ENCODE results near the gene C1orf232. TPM values are rescaled to one million over a fixed set of nuclear protein-coding genes. Genes with fewer than 3 reads are reported as not detected.

The C1orf232 gene
- total and polyA plus RNA-seq, 9 of the 15 experiments (the other 6 are each of a cell fraction or from before 2014, with no cell fraction given) = not detected

DNA sequence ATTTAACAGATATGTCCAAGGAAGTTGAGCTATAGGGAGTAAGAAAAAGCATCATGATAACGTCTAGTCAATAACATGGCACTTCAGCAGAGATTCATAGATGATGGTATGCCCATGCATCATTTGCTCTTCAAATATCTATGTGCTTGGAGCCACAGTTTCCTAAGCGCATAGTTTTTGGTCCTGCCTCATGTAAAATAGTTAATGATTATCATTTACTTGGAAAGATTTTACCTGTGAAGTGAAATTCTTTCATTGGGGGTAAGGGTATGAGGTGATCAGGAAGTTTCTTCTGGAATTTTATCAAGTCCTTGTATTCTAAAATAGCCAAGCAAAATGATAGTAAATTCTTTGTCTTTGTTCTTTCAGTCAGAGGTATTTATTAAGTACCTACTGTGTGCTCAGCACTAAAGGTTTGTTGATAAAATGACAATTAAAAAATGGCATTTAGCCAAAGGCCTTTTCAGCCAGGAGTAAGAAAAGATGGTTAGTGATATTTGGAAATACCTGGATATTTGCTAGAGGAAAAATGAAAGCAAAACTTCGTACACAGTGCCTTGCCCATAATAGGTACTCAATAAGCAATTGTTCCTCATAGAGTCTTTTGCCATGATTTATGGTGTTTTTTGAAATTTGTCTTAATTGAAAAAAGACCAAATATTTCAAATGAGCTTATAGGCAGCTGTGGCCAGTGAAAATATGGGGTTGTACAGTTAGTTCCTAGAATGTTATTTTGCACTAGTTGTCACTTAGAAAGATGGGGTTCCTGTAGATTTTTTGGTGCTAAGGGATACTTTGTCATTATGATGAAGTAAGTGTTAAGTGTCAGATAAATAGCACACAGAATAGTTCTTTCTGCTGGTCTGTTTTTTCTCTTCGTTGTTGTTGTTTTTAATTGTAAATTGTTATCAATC lies 44.1 kb downstream of the C1orf232 start (continued):
- no peak for TF ChIP-seq ARHGAP35 (IDR thresholded peaks at IDR 0.05; ENCODE audit: partially characterized antibody)
- TF ChIP-seq, protein P1, sequence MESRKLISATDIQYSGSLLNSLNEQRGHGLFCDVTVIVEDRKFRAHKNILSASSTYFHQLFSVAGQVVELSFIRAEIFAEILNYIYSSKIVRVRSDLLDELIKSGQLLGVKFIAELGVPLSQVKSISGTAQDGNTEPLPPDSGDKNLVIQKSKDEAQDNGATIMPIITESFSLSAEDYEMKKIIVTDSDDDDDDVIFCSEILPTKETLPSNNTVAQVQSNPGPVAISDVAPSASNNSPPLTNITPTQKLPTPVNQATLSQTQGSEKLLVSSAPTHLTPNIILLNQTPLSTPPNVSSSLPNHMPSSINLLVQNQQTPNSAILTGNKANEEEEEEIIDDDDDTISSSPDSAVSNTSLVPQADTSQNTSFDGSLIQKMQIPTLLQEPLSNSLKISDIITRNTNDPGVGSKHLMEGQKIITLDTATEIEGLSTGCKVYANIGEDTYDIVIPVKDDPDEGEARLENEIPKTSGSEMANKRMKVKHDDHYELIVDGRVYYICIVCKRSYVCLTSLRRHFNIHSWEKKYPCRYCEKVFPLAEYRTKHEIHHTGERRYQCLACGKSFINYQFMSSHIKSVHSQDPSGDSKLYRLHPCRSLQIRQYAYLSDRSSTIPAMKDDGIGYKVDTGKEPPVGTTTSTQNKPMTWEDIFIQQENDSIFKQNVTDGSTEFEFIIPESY (CRISPR knock-in tag; IDR thresholded peaks at IDR 0.05) = no peak
- TF ChIP-seq TAF15 (IDR thresholded peaks at IDR 0.05; ENCODE audit: low read depth, low read length) = no peak
- no peak for TF ChIP-seq STAG1 (CRISPR knock-in tag; IDR thresholded peaks at IDR 0.05; ENCODE audit: borderline replicate concordance)
- TF ChIP-seq ZZZ3 (IDR thresholded peaks at IDR 0.05) = no peak
- 0 out of 2 replicates have a peak, but pooled peaks have one; percentile 49 for TF ChIP-seq ERF (CRISPR knock-in tag; IDR thresholded peaks at IDR 0.05)
- no peak for TF ChIP-seq ESRRA (IDR thresholded peaks at IDR 0.05; ENCODE audit: borderline replicate concordance, low read depth)
- no peak for TF ChIP-seq HDGF (IDR thresholded peaks at IDR 0.05)
- TF ChIP-seq ZFX (CRISPR knock-in tag; IDR thresholded peaks at IDR 0.05) = no peak; the same call in 1 of the 2 replicates
- TF ChIP-seq DDX20 (tag; IDR thresholded peaks at IDR 0.05; ENCODE audit: low read depth) = no peak; the same call in 1 of the 2 replicates
- TF ChIP-seq, protein P2, sequence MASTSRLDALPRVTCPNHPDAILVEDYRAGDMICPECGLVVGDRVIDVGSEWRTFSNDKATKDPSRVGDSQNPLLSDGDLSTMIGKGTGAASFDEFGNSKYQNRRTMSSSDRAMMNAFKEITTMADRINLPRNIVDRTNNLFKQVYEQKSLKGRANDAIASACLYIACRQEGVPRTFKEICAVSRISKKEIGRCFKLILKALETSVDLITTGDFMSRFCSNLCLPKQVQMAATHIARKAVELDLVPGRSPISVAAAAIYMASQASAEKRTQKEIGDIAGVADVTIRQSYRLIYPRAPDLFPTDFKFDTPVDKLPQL (IDR thresholded peaks at IDR 0.05; ENCODE audit: extremely low read depth, insufficient read length) = no peak
- TF ChIP-seq GMEB1 (CRISPR knock-in tag; IDR thresholded peaks at IDR 0.05) = no peak; the same call in 1 of the 2 replicates
- no peak for TF ChIP-seq ARID4B (CRISPR knock-in tag; IDR thresholded peaks at IDR 0.05)
- no peak for TF ChIP-seq KHSRP (IDR thresholded peaks at IDR 0.05)
- TF ChIP-seq HDAC3 (IDR thresholded peaks at IDR 0.05; ENCODE audit: borderline replicate concordance, partially characterized antibody) = no peak
- TF ChIP-seq SIN3A (IDR thresholded peaks at IDR 0.05; ENCODE audit: borderline replicate concordance in 2 of 2, control insufficient read depth in 1 of 2, low read depth in 2 of 2, low read length in 2 of 2) = no peak
